GM12801 (cell line): ENCODE data around the gene AKNA.

Experiments
- TF ChIP-seq, protein P1 (sequence below): IDR thresholded peaks from one replicate; pipeline ENCODE4 v1.5.1; 2011; ENCODE audit warnings: control low read depth; ENCODE audit not compliant: insufficient read length; ENCODE audit errors: extremely low read depth

The AKNA gene

GRCh38 chr9:114386886-114387679 is 699 bp downstream of the AKNA start:
- TF ChIP-seq, protein P1, sequence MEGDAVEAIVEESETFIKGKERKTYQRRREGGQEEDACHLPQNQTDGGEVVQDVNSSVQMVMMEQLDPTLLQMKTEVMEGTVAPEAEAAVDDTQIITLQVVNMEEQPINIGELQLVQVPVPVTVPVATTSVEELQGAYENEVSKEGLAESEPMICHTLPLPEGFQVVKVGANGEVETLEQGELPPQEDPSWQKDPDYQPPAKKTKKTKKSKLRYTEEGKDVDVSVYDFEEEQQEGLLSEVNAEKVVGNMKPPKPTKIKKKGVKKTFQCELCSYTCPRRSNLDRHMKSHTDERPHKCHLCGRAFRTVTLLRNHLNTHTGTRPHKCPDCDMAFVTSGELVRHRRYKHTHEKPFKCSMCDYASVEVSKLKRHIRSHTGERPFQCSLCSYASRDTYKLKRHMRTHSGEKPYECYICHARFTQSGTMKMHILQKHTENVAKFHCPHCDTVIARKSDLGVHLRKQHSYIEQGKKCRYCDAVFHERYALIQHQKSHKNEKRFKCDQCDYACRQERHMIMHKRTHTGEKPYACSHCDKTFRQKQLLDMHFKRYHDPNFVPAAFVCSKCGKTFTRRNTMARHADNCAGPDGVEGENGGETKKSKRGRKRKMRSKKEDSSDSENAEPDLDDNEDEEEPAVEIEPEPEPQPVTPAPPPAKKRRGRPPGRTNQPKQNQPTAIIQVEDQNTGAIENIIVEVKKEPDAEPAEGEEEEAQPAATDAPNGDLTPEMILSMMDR, result no peak

- TF ChIP-seq, protein P1, result no peak
Measured at GRCh38 chr9:114386361-114386885, 1.4 kb downstream of the AKNA start.

GRCh38 chr9:114385397-114386181 is 2.2 kb downstream of the AKNA start:
- TF ChIP-seq, protein P1, result no peak

- TF ChIP-seq, protein P1, result no peak
Measured at GRCh38 chr9:114384836-114385396, 2.9 kb downstream of the AKNA start.

DNA sequence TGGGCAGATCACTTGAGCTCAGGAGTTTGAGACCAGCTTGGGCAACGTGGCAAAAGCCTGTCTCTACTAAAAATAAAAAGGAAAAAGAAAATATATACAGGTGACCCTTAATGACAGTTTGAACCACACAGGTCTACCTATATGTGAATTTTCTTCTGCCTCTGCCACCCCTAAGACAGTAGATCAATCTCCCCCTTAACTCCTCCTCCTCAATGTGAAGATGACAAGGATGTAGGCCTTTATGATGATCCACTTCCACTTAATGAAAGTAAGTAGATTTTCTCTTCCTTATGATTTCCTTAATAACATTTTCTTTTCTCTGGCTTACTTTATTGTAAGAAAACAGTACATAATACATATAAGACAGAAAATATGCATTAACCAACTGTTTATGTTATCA is 3.4 kb downstream of the AKNA start:
- TF ChIP-seq, protein P1, result no peak

DNA sequence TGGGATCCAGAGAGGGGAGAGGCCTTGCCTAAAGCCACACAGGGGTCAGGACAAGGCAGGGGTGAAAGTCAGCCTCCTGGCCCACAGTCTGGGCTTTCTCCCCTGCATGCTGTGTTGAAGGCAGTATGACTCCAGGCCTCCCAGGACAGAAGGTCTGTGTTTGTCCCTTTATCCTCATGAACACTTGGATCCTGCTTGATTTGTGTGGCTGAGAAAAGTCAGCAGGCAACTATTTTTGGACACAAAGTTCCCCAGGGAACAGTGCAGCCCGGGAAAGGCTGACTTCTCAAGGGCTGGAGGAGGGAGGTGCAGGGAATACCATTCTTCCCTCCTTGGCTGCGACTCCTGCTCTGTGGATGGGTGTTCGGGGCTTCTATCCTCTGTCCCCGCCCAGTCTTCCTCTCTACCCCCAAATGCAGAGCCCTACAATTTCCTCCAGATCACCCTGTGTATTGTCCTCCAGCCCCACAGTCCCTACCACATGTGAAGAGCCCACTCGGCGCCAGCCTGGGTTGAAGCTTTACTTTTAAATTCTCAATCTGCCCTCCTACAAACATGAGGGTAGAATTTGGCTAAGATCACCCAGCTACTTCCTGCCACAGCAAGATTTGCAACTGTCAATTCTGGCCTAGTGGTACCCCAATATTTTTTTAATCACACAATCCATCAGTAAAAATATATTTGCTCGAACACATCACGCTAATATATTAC is 4.1 kb downstream of the AKNA start:
- TF ChIP-seq, protein P1, result no peak
